ENCODE results near the gene ACP4. TPM values are rescaled to one million over a fixed set of nuclear protein-coding genes. Genes with fewer than 3 reads are reported as not detected.

Gene ACP4
- total RNA-seq, 2 donors from 2014 or later = not detected

DNA sequence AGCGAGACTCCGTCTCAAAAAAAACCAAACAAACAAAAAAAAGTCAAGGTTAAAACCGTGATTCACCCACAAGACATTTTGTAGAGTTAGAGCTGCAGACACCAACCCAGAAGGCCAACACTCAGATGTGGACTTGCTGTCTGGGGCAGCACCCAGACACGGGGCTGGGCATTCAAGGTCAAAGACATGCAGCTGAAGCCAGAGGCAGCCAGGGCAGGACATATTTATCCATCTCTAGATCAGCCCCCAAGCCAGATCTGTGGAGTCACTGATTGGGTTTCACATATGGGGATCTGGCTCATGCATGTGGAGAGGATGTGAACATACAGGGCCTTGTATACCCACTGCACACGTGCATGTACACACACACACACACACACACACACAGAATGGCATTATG, 39.6 kb downstream of the ACP4 start:
- Histone ChIP-seq H3K9me3 (no peaks in the 10 kb centered on the region), H3K36me3 (replicated peaks in 1 of 2; ENCODE audit: insufficient read depth in 1 of 2, low read depth in 2 of 2) (no peaks in the 10 kb centered on the region), H3K27me3 (no peaks in the 10 kb centered on the region), H3K4me3 (no peak overlapping the region), H3K4me1 (peaks cover 9% of the 10 kb centered on the region), H3K27ac (no peak overlapping the region)
- TF ChIP-seq, protein P1, sequence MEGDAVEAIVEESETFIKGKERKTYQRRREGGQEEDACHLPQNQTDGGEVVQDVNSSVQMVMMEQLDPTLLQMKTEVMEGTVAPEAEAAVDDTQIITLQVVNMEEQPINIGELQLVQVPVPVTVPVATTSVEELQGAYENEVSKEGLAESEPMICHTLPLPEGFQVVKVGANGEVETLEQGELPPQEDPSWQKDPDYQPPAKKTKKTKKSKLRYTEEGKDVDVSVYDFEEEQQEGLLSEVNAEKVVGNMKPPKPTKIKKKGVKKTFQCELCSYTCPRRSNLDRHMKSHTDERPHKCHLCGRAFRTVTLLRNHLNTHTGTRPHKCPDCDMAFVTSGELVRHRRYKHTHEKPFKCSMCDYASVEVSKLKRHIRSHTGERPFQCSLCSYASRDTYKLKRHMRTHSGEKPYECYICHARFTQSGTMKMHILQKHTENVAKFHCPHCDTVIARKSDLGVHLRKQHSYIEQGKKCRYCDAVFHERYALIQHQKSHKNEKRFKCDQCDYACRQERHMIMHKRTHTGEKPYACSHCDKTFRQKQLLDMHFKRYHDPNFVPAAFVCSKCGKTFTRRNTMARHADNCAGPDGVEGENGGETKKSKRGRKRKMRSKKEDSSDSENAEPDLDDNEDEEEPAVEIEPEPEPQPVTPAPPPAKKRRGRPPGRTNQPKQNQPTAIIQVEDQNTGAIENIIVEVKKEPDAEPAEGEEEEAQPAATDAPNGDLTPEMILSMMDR (IDR thresholded peaks at IDR 0.05) = no peak
- TF ChIP-seq POLR2A (IDR thresholded peaks at IDR 0.05) = no peak
- WGBS, 2 donors = 45 to 53% methylated on average over 4 to 5 of the region's 5 CpGs
- no peak for ATAC-seq
- intact Hi-C loops (cut with DNase I) = no loop called here
- DNase-seq = no peak

- Histone ChIP-seq H3K27me3 (no peaks in the 10 kb centered on the region), H3K27ac (no peak overlapping the region), H3K4me1 (peaks cover 9% of the 10 kb centered on the region), H3K36me3 (replicated peaks in 1 of 2; ENCODE audit: insufficient read depth in 1 of 2, low read depth in 2 of 2) (no peaks in the 10 kb centered on the region), H3K9me3 (no peaks in the 10 kb centered on the region), H3K4me3 (no peak overlapping the region)
- WGBS, 2 donors = 53 to 72% methylated on average over 11 to 17 of the region's 17 CpGs
- no peak for ATAC-seq
- intact Hi-C loops (cut with DNase I) = no loop called here
- DNase-seq = no peak
- no peak for TF ChIP-seq POLR2A (IDR thresholded peaks at IDR 0.05)
- TF ChIP-seq, protein P1 (IDR thresholded peaks at IDR 0.05) = no peak
These were observed 40.2 kb downstream of the ACP4 start for GRCh38 chr19:50830266-50831025.

DNA sequence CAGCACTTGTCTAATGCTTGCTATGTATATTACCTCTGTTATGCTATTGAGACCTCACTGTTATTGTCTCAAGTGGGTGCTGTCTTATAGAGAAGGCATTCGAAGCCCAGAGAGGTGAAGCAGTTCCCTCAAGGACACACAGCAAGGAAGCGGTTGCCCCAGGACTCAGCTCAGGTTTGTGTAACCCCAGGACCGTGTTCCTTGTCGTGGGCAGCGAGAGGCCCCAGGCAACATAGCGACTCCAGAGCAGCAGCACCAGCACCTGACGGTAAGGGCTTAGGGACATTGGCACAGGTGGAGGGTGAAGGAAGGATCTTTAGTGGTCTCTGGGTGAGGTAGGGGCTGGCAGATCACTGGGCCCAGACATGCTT, 40.8 kb downstream of the ACP4 start:
- ATAC-seq (no peak), DNase-seq (no peak)
- TF ChIP-seq POLR2A (IDR thresholded peaks at IDR 0.05) = no peak
- TF ChIP-seq, protein P1 (IDR thresholded peaks at IDR 0.05) = no peak
- Histone ChIP-seq H3K9me3 (no peaks in the 10 kb centered on the region), H3K27me3 (no peaks in the 10 kb centered on the region), H3K27ac (no peak overlapping the region), H3K36me3 (replicated peaks in 1 of 2; ENCODE audit: insufficient read depth in 1 of 2, low read depth in 2 of 2) (no peaks in the 10 kb centered on the region), H3K4me1 (peaks cover 9% of the 10 kb centered on the region), H3K4me3 (no peak overlapping the region)
- intact Hi-C loops (cut with DNase I) = no loop called here
- 79 to 100% methylated on average over 1 to 7 of the region's 7 CpGs for WGBS, 2 donors

- H3K27me3 ChIP-seq = no peaks in the 10 kb centered on the region
- no peaks in the 10 kb centered on the region for H3K9me3 ChIP-seq
- intact Hi-C loops (cut with DNase I) = no loop called here
- H3K27ac ChIP-seq = no peak overlapping the region
- no peaks in the 10 kb centered on the region for H3K36me3 ChIP-seq (replicated peaks in 1 of 2; ENCODE audit: insufficient read depth in 1 of 2, low read depth in 2 of 2)
- no peak for DNase-seq
- 90 to 91% methylated on average over 8 of the region's 8 CpGs for WGBS, 2 donors
- TF ChIP-seq POLR2A (IDR thresholded peaks at IDR 0.05) = no peak
- TF ChIP-seq, protein P1 (IDR thresholded peaks at IDR 0.05) = no peak
- H3K4me1 ChIP-seq = peaks cover 14% of the 10 kb centered on the region
- no peak for ATAC-seq
- H3K4me3 ChIP-seq = no peak overlapping the region
These were observed 42.5 kb downstream of the ACP4 start for GRCh38 chr19:50832666-50833065.
